Gastroesophageal sphincter (tissue), 3 donors: Measurements from ENCODE around the gene KIF21A.

Source experiments
- CTCF ChIP-seq, 4 experiments: fragments of 200-600 bp in 2 of 4; fragments of 450-650 bp in 2 of 4; sonication (generic) in 1 of 4; IDR thresholded peaks; one replicate each; pipeline ENCODE4 v1.5.1; 2017 to 2019; ENCODE audit warnings: antibody characterized with exemption in 4 of 4, mild to moderate bottlenecking in 2 of 4, moderate library complexity in 2 of 4
- EP300 ChIP-seq: sonication (generic); formaldehyde crosslinking; IDR thresholded peaks from one replicate; pipeline ENCODE4 v1.6.1; 2017; ENCODE audit warnings: antibody characterized with exemption, mild to moderate bottlenecking
- POLR2A ChIP-seq, 2 donors: fragments of 450-650 bp; IDR thresholded peaks; one replicate each; pipeline ENCODE4 v1.6.1; 2017; ENCODE audit warnings: antibody characterized with exemption in 2 of 2, mild to moderate bottlenecking in 2 of 2, moderate library complexity in 1 of 2
- POLR2AphosphoS5 ChIP-seq: sonication (generic); formaldehyde crosslinking; IDR thresholded peaks from one replicate; pipeline ENCODE4 v1.6.1; 2017; ENCODE audit warnings: antibody characterized with exemption

- TF ChIP-seq CTCF (IDR thresholded peaks at IDR 0.05) (no peak), POLR2AphosphoS5 (no peak), POLR2A (IDR thresholded peaks at IDR 0.05) (no peak), EP300 (no peak)
Measured at GRCh38 chr12:39372929-39373328, 70.0 kb downstream of the KIF21A start.
